ENCODE measurements around the gene CD79A.

The CD79A gene

GRCh38 chr19:41853344-41853743, 23.7 kb upstream of the CD79A start:
- DNase-seq (ENCODE audit: extremely low spot score) = no peak
- POLR2A ChIA-PET = no interaction called here
- no peak for TF ChIP-seq CTCF (IDR thresholded peaks at IDR 0.05; ENCODE audit: control extremely low read depth, extremely low read depth, low read depth, missing control alignments)
- CTCF ChIA-PET = interaction anchor here (1.0 to 1.4 kb wide), 2 partner anchors 9 to 68 kb away, joined by 3 read pairs; no protein-coding TSS in a partner anchor

- ChIA-PET CTCF (interaction anchor here (1.0 to 1.4 kb wide), 3 partner anchors 9 to 103 kb away, joined by 3 read pairs; no protein-coding TSS in a partner anchor), POLR2A (no interaction called here)
- TF ChIP-seq CTCF (IDR thresholded peaks at IDR 0.05; ENCODE audit: control extremely low read depth, extremely low read depth, low read depth, missing control alignments) = no peak
- no peak for DNase-seq (ENCODE audit: extremely low spot score)
Observed at GRCh38 chr19:41853768-41854167, 23.3 kb upstream of the CD79A start.

GRCh38 chr19:41859213-41859617, 17.9 kb upstream of the CD79A start:
- POLR2A ChIA-PET = interaction anchor here (0.6 to 2.5 kb wide), 8 partner anchors 10 to 1104 kb away, joined by 3 to 31 read pairs (median 4); partner anchors contain the start of gene RABAC1

GRCh38 chr19:41859618-41860418, 17.3 kb upstream of the CD79A start, which contains the start of gene RPS19:
Gene RPS19 (plus strand): TSS chr19:41860255. CDS start chr19:41860775, 520 bp downstream.
- CTCF ChIA-PET = interaction anchor here (0.7 to 3.7 kb wide), 18 partner anchors 9 to 296 kb away, joined by 3 to 31 read pairs (median 4); no protein-coding TSS in a partner anchor
- peak; percentile 30 for TF ChIP-seq CTCF (IDR thresholded peaks at IDR 0.05; ENCODE audit: control extremely low read depth, extremely low read depth, low read depth, missing control alignments)
- peak; percentile 97 for DNase-seq (ENCODE audit: extremely low spot score)
- POLR2A ChIA-PET = interaction anchor here (0.6 to 2.5 kb wide), 12 partner anchors 9 to 1105 kb away, joined by 3 to 31 read pairs (median 4); partner anchors contain the start of gene RABAC1

More at GRCh38 chr19:41859213-41859617, 17.9 kb upstream of the CD79A start:
- DNase-seq (ENCODE audit: extremely low spot score) = no peak
- TF ChIP-seq CTCF (IDR thresholded peaks at IDR 0.05; ENCODE audit: control extremely low read depth, extremely low read depth, low read depth, missing control alignments) = peak; percentile 25
- CTCF ChIA-PET = interaction anchor here (1.1 to 3.7 kb wide), 16 partner anchors 9 to 296 kb away, joined by 3 to 31 read pairs (median 4); no protein-coding TSS in a partner anchor

- POLR2A ChIA-PET = interaction anchor here (0.6 to 2.5 kb wide), 6 partner anchors 11 to 86 kb away, joined by 3 to 31 read pairs (median 8); no protein-coding TSS in a partner anchor
- no peak for DNase-seq (ENCODE audit: extremely low spot score)
- no peak for TF ChIP-seq CTCF (IDR thresholded peaks at IDR 0.05; ENCODE audit: control extremely low read depth, extremely low read depth, low read depth, missing control alignments)
- CTCF ChIA-PET = interaction anchor here (0.7 to 3.7 kb wide), 17 partner anchors 8 to 297 kb away, joined by 3 to 31 read pairs (median 4); no protein-coding TSS in a partner anchor
Observed at GRCh38 chr19:41860419-41861115, 16.5 kb upstream of the CD79A start.
